ENCODE data around the gene IGF2BP2. TPM values are rescaled to one million over a fixed set of nuclear protein-coding genes. Genes with fewer than 3 reads are reported as not detected.

The IGF2BP2 gene
- total and polyA plus RNA-seq, 2 of the 13 experiments (the other 11 are each of a cell fraction or from before 2014, with no cell fraction given): 6.5 to 46.0 TPM

- H4K20me1 ChIP-seq (ENCODE audit: insufficient read depth, low read length): peaks cover 97% of the 10 kb centered on the region
- CTCF ChIA-PET (ENCODE audit: low intra/inter-chr PET ratio, low total read pairs): no interaction called here
Observed at GRCh38 chr3:185760088-185760487, 64.8 kb downstream of the IGF2BP2 start.

More at GRCh38 chr3:185760088-185760487, 64.8 kb downstream of the IGF2BP2 start:
- no TSS peak for BruUV-seq (replicated peaks)
- 98% methylated on average over 2 of the region's 2 CpGs for WGBS (ENCODE audit: low lambda C conversion rate)
- intact Hi-C loops (cut with micrococcal nuclease; ENCODE audit: unreplicated experiment) (loop anchor here (2.0 kb wide), 1 partner anchor 55 kb away; no protein-coding TSS in a partner anchor), in situ Hi-C loops (cut with HindIII; ENCODE audit: extremely low pct_ligation_motif_present, low pct_unique_long_range_greater_than_20kb) (no loop called here)
- Histone ChIP-seq H3K4me2 (ENCODE audit: low read depth, low read length) (no peak overlapping the region), H3K27me3 (ENCODE audit: control insufficient read depth in 1 of 2, insufficient read depth in 2 of 2, low read length in 2 of 2) (no peaks in the 10 kb centered on the region), H3K4me3 (replicated peaks in 1 of 3; ENCODE audit: insufficient read depth in 1 of 3, low read depth in 2 of 3, low read length in 3 of 3) (no peak overlapping the region), H3K4me1 (ENCODE audit: insufficient read depth, low read length) (peaks cover 79% of the 10 kb centered on the region), H3K9me3 (ENCODE audit: low read length) (no peaks in the 10 kb centered on the region), H2AFZ (ENCODE audit: low read length) (no peak overlapping the region), H3K79me2 (ENCODE audit: insufficient read depth, low read length) (peaks cover 97% of the 10 kb centered on the region), H3K36me3 (replicated peaks in 1 of 2; ENCODE audit: control insufficient read depth in 1 of 2, insufficient read depth in 2 of 2, low read length in 2 of 2) (peaks cover 15 to 26% of the 10 kb centered on the region in 2 experiments), H3K9ac (ENCODE audit: insufficient read depth, low read depth, low read length) (no peak overlapping the region), H3K27ac (ENCODE audit: extremely low read length, insufficient read depth, low read length) (no peak overlapping the region)
- DNase-seq (ENCODE audit: low spot score) (no peak), FAIRE-seq (no peak), ATAC-seq (no peak)
- POLR2A ChIA-PET: no interaction called here
- TF ChIP-seq, protein P1, sequence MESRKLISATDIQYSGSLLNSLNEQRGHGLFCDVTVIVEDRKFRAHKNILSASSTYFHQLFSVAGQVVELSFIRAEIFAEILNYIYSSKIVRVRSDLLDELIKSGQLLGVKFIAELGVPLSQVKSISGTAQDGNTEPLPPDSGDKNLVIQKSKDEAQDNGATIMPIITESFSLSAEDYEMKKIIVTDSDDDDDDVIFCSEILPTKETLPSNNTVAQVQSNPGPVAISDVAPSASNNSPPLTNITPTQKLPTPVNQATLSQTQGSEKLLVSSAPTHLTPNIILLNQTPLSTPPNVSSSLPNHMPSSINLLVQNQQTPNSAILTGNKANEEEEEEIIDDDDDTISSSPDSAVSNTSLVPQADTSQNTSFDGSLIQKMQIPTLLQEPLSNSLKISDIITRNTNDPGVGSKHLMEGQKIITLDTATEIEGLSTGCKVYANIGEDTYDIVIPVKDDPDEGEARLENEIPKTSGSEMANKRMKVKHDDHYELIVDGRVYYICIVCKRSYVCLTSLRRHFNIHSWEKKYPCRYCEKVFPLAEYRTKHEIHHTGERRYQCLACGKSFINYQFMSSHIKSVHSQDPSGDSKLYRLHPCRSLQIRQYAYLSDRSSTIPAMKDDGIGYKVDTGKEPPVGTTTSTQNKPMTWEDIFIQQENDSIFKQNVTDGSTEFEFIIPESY (CRISPR knock-in tag; IDR thresholded peaks at IDR 0.05): no peak
- TF ChIP-seq CREM (IDR thresholded peaks at IDR 0.05): no peak
- no peak for TF ChIP-seq CREM (CRISPR knock-in tag; IDR thresholded peaks at IDR 0.05)
- TF ChIP-seq XRCC5 (optimal IDR thresholded peaks at IDR 0.05; ENCODE audit: low read length): no peak
- no peak for TF ChIP-seq KDM1A (CRISPR knock-in tag; IDR thresholded peaks at IDR 0.05)
- no peak for TF ChIP-seq RNF219 (CRISPR knock-in tag; IDR thresholded peaks at IDR 0.05)
- no peak for TF ChIP-seq DMAP1 (CRISPR knock-in tag; IDR thresholded peaks at IDR 0.05)
- TF ChIP-seq CEBPG (CRISPR knock-in tag; IDR thresholded peaks at IDR 0.05): no peak
- TF ChIP-seq, protein P2, sequence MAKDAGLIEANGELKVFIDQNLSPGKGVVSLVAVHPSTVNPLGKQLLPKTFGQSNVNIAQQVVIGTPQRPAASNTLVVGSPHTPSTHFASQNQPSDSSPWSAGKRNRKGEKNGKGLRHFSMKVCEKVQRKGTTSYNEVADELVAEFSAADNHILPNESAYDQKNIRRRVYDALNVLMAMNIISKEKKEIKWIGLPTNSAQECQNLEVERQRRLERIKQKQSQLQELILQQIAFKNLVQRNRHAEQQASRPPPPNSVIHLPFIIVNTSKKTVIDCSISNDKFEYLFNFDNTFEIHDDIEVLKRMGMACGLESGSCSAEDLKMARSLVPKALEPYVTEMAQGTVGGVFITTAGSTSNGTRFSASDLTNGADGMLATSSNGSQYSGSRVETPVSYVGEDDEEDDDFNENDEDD (CRISPR knock-in tag; IDR thresholded peaks at IDR 0.05; ENCODE audit: borderline replicate concordance): no peak
